HG03097 (cell line): ENCODE results near the gene WSB1.
"Not testable (repeated sequence)": the region's sequence is repeated elsewhere in the genome, so short reads cannot be mapped to it uniquely, and the experiment has no call there.

Source experiments
- ATAC-seq: cut with Tn5 transposase; IDR thresholded peaks from one replicate; pipeline ENCODE4 v1.9.1; 2021; ENCODE audit not compliant: unreplicated experiment, low FRiP score

Gene WSB1, protein sequence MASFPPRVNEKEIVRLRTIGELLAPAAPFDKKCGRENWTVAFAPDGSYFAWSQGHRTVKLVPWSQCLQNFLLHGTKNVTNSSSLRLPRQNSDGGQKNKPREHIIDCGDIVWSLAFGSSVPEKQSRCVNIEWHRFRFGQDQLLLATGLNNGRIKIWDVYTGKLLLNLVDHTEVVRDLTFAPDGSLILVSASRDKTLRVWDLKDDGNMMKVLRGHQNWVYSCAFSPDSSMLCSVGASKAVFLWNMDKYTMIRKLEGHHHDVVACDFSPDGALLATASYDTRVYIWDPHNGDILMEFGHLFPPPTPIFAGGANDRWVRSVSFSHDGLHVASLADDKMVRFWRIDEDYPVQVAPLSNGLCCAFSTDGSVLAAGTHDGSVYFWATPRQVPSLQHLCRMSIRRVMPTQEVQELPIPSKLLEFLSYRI

DNA sequence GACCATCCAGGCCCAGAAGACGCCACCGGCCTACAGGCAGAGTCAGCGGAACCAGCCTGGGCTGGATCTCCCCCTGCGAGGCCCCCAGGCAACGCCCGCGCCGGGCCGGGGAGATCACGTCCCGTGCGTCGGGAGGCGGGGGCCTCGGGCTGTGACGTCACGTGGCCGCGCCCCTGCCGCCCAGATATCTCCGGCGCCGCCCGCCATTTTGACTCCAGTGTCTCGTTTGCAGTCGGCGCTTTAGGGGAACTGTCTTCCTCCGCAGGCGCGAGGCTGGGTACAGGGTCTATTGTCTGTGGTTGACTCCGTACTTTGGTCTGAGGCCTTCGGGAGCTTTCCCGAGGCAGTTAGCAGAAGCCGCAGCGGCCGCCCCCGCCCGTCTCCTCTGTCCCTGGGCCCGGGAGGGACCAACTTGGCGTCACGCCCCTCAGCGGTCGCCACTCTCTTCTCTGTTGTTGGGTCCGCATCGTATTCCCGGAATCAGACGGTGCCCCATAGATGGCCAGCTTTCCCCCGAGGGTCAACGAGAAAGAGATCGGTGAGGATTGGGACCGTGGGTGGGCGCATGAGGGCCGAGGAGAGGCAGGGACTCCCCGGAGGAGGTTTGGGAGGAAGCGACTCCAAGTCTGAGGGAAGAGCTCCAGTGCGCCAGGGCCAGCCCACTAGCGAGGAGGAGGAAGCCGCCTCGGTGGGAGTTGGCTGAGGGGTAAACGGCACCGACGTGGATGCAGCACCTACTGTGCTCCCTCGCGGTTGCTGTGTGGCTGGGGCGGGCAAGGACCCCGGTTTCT, at the start of gene WSB1:
Gene WSB1 (plus strand): TSS at position 217 of the 791 bp plus-strand sequence. CDS start 282 bp downstream, at position 499.
- ATAC-seq = peak; percentile 76

DNA sequence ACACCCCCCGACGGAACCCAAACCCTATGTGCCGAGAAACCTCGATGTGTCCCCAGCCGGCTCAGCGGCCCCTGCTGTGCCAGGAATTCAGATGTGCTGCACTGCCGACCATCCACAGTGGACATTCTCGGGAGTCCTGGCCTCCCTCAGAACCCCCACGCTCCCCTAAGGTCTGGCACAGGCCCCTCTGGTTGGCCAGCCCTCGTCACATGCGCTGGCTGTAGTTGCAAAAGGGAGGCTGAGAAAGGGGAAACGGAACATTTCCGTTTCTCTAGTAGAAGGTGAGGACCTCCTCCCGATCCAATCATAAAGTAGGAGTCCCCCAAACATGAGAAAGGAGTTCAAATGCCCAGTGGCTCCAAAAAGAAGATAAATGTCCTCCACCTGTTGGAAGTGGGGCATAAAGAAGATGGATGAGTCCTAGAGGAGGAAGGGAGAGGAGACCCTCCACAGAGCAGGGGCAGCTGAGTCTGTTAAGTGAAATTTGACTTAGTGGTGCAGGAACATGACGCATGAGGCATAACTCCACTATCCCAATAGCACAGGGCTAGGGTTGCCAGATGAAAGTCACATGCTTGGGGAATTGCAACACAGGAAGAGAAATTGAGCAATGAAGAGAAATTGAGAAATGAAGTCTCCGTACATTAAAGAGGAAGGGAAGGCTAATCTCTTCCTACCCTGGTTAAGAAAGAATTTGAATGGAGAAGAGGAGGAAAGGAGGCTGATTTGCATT, 49.3 kb upstream of the WSB1 start:
- ATAC-seq = no peak

DNA sequence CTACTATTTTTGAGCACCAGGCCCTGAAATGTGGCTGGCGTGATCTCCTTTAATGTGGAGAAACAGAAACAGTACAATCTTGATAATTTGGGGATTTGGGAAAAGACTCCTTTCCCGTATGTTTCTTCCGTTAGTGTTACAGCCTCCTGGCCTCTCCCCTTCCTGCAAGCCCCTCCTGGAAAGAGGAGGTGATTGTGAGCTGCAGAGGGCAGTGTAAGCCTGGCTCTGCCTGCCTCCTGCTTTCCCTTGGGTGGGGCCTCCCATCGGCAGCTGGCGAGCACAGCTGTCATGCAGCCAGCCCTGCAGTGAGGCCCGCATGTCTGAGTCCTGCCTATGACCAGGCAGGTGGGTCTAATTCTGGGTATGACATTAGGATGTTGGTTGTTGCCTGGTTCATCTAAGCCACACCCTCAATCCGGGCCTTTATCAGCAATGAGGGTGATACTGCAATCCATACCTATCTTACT, 48.7 kb upstream of the WSB1 start:
- ATAC-seq = peak; percentile 84

DNA sequence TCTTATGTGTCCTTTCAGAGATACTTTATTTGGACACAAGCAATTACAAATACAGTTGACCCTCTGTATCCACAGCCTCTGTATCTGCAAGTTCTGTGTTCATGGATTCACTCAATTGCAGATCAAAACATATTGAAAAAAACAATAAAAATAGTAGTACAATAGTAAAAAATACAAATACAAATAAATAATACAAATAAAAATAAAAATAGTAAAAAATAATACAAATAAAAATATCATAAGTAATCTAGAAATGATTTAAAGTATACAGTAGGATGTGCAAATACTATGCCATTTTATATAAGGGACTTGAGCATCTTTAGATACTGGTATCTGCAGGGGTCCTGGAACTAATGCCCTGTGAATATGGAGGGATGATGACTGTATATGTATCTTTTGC, 47.4 kb upstream of the WSB1 start:
- ATAC-seq = no peak

DNA sequence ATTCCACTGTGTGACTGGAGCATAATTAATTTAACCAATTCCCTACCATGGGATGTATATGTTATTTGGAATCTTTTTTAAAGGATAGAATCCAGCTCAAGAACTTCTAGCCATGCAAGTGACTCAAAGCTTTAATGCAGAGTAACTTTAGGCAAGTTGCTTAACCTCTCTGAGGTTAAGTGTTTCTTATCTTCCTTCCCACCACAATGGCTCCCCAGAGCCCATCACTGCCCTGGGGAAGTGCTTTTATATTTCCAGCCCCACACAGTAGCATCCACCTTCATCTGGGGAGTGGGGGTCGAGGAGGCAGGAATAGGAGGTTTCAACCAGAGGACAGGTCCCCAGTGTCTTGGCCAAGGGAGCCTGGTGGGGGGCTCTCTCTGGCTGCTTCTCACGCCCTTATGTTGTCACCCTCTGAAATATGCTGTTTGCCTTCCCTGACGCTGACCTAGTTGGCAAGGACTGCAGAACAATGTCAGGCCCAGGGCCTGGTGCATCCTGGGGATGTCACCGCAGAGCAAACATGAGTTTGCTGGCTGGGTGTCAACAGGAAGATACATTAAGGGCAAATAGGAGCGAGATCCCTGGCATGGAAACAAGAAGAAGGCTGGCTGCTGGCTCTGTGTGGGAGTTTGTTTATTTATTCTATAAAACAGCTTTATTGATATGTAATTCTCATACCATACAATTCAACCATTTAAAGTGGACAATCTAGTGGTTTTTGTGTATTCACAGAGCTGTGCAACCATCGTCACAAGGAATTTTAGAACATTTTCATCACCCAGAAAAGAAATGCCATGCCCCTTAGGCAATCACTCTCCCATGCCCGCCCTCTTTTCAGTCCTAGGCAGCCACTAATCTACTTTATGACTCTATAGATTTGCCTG, 46.6 kb upstream of the WSB1 start:
- no peak for ATAC-seq

DNA sequence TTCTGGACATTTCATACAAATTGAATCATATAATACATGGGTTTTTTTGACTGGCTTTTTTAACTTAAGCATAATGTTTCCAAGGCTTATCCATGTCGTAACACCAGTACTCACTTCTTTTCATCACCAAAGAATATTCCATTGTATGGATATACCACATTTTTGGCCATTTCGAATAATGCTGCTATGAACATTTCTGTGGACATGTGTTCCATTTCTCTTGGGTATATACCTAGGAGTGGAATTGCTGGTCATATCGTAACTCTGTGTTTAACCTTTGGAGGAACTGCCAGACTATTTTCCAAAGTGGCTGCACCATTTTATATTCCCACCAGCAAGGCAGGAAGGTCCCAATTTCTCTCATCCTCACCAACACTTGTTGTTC, 46.0 kb upstream of the WSB1 start:
- ATAC-seq = no peak

DNA sequence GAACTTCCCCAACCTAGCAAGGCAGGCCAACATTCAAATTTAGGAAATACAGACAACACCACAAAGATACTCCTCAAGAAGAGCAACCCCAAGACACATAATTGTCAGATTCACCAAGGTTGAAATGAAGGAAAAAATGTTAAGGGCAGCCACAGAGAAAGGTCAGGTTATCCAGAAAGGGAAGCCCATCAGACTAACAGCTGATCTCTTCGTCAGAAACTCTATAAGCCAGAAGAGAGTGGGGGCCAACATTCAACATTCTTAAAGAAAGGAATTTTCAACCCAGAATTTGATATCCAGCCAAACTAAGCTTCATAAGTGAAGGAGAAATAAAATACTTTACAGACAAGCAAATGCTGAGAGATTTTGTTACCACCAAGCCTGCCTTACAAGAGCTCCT, 43.1 kb upstream of the WSB1 start:
- ATAC-seq = not testable (repeated sequence)

DNA sequence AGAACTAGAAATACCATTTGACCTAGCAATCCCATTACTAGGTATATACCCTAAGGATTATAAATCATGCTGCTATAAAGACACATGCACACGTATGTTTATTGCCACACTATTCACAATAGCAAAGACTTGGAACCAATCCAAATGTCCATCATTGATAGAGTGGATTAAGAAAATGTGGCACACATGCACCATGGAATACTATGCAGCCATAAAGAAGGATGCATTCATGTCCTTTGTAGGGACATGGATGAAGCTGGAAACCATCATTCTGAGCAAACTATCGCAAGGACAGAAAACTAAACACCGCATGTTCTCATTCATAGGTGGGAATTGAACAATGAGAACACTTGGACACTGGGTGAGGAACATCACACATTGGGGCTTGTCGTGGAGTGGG, 39.1 kb upstream of the WSB1 start:
- ATAC-seq = not testable (repeated sequence)

DNA sequence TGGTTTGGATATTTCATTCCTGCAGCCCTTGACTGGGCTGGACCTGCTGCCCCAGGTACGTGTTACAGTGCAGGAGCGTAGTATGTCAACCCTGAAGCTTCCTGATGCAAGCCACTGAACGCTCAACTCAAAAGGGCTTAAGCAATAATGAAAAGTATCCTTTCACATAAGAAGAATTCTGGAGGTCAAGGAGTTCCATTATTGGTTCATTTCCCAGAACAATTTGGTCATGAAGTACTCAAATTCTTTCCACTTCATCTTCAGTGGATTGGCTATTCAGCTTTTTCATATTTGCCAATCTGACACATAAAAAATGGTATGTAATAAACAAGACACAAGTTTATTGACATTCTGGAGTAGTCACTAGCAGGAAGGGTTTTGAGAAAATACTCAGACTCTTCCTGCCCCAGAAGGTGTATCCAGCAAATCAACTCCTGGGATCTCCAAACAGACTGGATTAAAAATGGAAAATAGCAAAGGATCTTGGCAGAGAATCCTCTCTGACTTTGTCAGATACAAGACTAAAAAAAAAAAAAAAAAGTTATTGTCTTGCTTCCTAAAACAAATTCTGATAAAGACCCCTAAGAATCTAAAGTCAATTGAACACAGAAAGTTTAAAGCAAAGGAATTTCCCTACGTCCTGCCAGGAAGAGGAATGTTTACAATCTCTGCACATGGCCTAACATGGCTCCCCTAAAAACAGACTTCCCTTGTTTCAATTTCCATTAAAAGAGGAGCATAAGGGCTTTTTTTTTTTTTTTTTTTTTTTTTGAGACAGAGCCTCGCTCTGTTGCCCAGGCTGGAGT, 37.5 kb upstream of the WSB1 start:
- ATAC-seq = no peak

DNA sequence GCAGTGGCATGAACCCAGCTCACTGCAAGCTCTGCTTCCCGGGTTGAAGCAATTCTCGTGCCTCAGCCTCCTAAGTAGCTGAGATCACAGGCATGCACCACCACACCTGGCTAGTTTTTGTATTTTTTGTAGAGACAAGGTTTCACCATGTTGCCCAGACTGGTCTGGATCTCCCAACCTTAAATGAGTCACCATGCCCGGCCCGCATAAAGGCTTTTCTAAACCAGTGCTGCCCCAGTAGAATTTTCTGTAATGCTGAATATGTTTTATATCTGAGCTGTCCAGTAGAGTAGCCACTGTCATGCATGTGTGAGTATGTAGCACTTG, 36.9 kb upstream of the WSB1 start:
- no peak for ATAC-seq

DNA sequence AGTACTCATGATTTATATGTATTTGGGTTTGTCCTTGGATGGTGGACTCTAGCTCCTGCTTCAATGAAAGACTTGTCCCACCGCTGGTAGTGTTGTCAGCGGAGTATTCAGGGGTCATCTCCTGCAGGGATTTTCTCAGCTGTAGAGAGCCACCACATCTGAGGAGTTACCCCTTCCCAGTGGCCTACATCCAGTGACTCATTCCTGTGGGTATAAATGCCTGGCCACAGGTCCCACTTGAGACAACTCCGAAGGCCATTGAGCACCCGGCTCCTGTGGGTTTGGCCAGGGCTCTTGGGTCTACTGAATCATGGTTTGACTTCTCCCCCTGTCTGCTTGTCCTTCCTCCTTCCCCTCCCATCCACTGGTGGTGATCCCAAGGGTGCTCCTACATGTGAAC, 34.6 kb upstream of the WSB1 start:
- no peak for ATAC-seq

DNA sequence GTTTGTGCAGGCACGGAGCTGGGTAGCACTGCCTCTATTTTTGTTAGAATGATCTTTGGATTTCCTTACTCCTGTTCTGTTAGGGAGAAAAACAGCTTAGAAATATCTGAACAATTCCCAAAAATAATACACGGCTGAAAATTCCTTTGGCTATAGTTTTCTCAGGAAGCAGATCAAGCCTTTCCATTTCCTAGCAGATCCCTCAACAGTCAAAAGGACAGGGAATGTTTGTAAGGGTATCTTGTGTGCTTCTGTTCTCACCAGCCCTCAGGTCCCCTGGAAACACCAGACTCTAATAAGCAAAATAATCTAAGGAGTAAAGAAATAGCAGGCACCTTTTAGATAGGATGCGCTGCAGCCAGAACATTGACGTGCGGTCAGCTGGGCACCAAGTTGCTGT, 30.5 kb upstream of the WSB1 start:
- ATAC-seq = no peak

DNA sequence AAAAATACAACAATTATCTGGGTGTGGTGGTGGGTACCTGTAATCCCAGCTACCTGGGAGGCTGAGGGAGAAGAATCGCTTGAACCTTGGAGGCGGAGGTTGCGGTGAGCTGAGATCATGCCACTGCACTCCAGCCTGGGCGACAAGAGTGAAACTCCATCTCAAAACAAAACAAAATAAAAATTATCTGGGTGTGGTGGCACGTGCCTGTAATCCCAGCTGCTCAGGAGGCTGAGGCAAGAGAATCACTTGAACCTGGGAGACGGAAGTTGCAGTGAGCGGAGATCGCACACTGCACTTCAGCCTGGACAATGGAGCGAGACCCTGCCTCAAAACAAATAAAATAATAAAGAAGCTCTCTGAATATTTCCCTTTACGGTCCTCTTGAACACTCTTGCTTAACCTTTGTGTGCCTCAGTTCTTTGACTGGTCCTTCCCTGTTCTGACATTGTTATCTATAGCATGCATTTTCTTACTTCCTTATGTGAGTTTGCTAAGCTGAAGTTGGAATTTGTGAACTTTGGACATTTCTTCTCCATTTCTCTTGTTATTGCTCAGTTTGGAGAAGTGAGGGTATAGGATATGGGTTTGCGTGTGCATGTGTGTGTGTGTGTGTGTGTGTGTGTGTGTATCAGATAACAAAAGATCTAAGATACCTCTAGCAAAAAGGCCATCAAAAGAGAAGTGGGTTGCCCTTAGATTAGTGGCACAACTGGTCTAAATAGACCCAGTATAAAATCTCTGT, 29.7 kb upstream of the WSB1 start:
- ATAC-seq = no peak

DNA sequence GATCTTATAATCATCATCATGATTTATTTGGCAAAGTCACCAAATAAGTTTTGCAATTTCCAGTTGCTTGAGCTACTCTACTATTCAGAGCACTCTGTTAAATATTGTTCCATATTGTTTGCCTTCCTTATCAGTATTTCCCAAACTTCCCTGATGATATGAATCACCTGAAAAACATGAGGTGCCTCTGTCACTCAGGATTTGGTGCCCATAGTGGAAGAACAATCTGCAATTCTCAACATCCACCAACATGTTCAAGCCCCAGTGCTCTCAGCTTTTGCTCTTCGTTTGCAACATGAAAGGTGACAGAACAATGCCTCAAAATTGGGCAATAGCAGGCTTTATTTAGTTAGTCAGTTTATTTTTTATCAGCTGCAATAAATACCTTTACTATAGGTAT, 28.6 kb upstream of the WSB1 start:
- ATAC-seq = no peak

DNA sequence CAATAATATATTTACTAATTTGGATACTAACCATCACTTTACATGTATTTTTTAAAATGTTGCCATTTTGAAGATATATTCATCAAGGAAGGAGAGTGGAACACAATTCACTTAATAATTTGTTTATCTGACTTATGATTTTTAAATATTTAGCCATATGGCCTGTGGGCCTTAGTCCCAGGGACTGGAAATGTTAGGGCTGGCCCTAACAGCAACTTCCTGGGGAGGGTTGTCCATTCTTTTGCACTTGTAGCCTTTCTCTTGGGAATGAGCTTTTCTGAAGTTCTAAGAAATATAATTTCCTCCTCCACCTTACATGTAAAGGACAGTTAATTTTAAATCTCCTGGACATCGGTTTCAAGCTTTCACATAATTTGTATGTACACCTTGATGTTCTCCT, 27.7 kb upstream of the WSB1 start:
- no peak for ATAC-seq

DNA sequence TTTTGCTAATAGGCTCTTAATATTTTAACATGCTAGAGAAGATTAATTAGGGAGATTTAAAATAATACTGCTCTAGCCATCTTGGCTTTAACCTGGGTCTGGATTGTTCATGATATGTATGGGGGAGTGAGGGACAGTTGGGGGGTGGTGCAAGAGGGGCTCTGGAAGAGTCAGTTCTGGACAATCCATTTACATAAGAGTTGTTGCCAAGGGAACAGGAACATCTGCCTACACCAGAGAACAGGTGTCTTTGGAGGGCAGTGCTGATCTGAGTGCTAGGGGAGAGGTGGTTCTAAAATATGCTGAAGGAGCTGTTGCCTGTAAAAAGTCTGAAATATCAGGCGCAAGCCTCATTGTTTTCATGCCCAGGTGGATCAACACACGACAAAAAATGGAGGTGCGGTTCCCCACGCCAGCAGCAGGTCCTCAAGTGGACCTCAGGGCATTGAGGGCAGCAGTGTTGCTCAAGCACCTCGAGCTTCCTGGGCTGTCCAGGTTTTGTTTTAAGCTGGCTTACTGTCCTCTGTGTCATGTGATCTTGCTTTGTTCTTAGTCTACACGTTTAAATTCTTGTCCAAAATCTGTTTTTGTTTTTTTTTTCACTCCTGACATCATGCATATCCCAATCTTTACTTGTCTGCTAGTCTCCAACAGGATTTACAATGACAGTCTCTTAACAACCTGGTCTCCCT, 25.4 kb upstream of the WSB1 start:
- ATAC-seq = no peak

DNA sequence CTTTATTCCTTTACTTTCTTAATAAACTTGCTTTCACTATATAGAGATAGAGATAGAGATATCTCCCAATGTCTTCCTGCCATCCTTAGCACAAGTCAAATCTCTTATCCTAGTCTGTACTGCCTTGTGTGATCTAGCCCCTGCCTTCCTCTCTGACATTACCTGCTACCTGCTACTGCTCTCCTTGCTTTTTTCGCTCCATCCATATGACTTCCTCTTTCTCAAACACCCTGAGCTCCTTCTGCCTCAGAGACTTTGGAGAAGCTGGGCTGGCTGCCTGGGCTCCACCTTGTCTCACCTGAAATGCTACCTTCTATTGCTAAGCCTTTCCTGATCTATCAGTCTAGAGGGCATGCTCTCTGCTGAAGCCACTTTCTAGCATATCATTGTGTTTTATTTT, 24.7 kb upstream of the WSB1 start:
- no peak for ATAC-seq

DNA sequence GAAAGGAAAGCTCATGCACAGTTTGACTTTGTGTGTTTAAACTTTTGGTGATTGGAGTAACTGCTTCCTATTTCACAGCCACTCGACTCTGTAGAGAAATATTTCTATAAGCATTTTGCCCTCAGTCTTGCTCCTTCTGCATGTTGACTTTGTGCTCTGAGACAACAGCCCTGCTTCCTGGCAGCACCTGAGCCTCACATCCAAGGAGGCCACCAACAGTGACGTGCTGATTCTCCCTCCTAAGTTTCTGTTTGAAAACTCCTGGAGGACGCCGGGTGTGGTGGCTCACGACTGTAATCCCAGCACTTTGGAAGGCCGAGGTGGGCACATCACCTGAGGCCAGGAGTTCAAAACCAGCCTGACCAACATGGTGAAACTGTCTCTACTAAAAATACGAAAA, 23.9 kb upstream of the WSB1 start:
- ATAC-seq = no peak
